Bone marrow (tissue), 2 donors: ENCODE data around the gene LGALS1.
A peak's percentile ranks its signal among the peaks of the same experiment; 100 is the strongest.
"Not testable (repeated sequence)": the region's sequence is repeated elsewhere in the genome, so short reads cannot be mapped to it uniquely, and the experiment has no call there.

Experiments
- DNase-seq, 2 donors: peaks; one replicate each; lab custom pipeline; 2025; lab: John Stamatoyannopoulos, UW

LGALS1 gene

DNA sequence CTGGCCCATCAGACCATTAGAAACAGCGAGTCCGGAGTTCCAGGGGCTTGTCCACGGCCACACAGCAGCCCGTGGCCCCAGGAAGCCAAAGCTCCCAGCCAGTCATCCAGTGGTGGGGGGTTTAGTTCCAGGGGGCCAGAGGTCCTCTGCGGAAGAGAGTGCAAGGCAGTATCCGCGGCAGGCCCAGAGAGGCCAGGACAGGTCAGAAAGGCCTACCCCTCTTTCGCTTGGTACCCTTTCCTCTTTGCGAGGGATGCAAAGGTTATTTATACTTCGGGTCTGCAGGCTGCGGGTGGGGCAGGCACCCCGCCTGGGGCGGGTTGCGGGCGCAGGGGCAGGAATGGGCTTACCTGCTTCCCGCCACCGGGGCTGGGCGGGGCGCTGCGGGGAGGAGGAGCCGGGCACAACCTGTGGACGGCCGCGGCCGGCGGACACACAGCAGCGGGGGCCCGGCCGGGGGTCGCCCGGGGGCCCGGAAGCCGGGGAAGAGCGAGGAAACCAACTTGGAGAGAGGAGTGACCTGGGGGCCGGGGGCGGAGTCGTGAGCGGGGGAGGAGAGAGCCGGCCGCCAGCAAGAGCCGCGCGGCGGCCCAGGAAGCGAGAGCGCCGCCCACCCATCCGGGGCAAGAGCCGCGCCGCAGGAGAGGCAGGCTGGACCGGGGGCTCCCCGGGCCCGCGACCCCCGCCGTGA is 36.2 kb upstream of the LGALS1 start, which contains the start of gene SH3BP1:
Gene SH3BP1 (plus strand): TSS at position 600 of the 691 bp plus-strand sequence. CDS start 119 bp downstream, outside the sequence.
- no peak for DNase-seq

DNA sequence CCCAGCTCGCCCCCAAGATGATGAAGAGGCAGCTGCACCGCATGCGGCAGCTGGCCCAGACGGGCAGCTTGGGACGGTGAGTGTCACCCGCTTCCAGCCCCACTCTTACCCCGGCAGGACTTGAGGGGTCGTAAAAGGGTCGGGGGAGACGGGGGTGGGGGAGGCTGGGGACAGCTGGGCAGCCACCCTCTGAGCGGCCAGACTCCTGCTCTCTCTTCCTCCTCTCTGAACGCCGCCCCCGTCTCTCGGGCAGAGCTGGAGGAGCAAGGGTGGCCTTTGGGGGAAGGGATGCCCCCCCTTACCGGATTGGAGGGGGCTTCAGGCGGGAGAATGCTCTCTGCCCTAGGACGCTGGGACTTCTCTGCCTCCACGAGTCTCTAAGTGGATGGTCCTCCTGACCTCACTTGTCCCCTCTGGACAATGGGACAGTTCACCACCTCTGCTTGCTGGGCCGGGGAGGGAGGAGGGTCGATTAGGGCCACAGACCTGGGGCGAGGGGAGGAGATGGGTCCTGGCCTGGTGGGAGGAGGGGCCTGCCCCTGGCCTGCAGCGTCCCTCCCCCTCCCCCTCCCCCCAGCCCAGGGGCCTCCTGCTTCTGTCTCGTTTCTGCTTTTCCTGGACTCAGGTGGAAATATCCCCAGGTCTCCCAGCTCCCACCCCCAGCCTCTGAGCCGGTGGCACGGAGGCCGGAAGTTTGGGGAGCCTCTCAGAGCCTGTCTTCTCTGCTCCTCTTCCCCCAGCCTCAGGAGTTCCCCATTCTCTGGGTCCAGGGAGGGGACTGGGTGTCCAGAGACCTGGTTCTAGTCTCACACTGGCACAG is 35.5 kb upstream of the LGALS1 start:
- DNase-seq, result peak in 1 of 2 donors; percentile 32

DNA sequence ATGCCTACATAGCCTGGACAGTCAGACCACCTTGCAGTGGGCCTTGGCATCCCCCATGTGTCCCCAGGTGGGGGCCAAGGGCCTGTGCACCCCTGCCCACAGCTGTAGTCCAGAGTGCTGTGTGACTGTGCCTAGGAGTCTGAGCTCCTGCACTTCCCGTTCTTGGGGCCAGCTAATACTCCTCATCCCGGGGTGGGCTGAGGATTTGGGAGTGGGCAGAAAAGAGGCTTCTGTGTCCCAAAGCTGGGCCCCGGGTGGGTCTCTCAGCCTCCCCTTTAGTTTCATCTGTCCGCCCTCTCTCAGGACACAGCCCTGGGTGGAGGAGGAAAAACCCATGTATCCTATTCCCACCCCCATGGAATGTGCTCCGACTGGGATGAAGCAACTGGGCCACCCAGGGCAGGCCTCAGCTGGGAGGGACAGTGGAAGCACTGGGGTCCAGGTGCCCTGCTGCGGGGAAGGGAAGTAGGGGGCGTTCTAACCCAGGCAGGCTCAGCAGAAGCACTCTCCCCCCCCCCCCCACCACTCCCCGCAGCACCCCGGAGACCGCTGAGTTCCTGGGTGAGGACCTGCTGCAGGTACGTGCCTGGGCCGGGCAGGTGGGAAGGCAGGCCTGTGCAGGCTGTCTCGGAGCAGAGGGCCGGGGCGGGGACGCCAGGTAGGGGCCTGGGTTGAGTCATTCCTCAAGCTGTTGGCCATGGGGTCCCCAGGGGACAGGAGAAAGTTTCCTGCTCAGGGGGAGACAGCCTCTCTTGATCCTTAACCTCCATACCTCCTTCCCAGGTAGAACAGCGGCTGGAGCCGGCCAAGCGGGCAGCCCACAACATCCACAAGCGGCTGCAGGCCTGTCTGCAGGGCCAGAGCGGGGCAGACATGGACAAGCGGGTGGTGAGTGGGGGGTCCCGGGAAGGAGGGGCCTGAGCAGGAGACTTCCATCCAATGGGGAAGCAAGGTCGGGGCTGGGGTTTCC is 34.6 kb upstream of the LGALS1 start:
- DNase-seq, result no peak

DNA sequence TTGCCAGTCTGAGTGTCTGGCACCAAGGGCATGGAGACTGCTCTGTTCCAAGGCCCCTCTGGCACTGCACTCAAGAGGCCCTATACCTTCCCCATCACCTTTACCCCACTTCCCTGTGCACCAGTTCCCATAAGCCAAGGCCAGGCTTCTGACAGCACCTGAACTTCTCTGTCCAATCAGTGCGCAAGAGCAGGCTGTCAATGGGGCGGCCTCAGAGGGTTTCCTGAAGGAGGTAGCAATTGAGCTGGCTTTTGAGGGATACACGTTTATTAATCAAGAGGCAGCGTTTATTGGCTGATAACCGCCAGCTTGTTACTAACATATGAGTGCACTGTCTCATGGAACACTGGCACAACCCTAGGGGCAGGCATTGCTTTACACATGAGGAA is 33.9 kb upstream of the LGALS1 start:
- DNase-seq, result no peak

DNA sequence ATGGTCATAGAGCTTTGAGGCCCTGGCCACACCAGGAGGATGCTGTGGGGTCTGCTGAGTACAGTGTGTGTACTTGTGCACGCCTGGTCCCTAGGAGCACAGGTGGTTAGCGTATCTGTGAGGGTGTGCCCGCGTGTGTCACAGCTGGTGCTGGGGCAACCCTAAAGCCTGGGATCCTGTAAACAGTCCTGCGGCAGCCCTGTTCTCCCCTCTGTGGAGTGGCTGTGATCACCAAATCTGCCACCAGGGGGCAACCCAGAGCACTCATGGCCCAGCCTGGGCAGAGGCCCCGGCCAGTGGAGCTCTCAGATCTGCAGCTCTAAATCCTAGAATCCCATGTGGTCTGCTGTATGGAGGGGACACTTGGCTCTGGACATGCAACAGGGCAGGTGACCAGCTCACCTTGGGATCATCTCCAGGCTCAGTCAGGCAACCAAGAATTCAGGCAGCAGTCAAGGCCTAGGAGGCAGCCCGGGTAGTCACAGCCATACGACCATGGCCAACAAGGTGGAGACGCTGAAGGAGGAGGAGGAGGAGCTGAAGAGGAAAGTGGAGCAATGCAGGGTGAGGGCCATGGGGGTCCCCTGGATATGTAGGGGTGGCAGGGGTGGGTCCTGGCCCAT is 32.1 kb upstream of the LGALS1 start:
- DNase-seq, result peak; percentile 59 to 61

DNA sequence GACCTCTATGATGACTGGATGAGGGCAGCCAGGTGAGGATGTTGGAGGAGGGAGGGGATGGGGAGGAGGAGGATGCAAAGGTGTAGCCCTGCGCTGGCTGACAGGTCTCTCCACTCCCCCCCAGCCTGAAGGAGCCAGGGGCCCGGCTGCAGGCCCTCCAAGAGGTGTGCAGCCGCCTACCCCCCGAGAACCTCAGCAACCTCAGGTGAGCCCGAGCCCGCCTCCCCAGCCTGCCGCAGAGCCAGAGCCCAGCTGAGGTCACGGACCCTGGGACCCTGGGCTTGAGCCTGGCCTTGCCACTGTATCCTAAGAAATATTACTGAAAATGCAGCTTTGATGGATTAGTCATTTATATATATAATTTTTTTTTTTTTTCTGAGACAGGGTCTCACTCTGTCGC is 28.1 kb upstream of the LGALS1 start:
- DNase-seq, result no peak

DNA sequence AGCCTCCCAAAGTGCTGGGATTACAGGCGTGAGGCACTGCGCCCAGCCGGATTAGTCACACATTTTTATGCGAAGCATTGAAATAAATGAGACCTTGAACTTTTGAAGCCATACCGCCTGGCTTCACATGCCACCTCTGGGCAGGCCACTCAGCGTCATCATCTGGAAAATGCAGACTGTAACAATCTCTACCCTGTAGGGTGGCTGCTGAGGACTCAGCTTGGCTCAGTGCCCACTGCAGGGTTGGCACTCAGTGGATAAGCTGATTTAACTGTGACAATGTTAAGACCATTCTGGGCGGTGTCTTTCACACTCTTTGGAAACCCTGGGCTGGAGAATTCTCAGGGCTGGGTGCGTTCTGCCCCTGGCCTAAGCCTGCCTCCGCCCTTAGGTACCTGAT is 27.5 kb upstream of the LGALS1 start:
- no peak for DNase-seq

DNA sequence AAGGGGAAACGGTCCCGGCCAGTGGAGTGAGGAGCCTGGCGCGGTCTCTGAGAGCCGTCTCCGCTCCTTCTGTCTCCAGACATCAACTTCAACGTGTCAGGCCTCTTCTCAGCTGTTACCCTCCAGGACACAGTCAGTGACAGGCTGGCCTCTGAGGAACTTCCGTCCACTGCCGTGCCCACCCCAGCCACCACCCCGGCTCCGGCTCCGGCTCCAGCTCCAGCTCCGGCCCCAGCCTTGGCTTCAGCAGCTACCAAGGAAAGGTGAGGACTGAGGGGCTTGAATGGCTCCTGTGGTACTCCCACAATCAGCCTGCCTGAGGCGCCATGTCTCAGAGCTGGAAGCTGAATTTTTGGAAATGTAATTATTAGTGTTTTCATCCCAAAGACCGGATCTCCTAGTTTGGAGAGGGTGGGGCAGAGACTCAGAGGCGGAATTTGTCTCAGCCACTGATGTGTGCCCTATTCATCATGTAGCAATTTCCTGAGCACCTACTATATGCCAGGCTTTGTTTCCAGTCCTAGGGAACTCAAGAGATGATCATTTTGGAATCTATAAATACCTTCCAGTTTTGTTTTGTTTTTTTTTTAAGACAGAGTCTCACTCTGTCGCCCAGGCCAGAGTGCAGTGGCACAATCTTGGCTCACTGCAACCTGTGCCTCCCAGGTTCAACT is 24.8 kb upstream of the LGALS1 start:
- DNase-seq, result no peak

DNA sequence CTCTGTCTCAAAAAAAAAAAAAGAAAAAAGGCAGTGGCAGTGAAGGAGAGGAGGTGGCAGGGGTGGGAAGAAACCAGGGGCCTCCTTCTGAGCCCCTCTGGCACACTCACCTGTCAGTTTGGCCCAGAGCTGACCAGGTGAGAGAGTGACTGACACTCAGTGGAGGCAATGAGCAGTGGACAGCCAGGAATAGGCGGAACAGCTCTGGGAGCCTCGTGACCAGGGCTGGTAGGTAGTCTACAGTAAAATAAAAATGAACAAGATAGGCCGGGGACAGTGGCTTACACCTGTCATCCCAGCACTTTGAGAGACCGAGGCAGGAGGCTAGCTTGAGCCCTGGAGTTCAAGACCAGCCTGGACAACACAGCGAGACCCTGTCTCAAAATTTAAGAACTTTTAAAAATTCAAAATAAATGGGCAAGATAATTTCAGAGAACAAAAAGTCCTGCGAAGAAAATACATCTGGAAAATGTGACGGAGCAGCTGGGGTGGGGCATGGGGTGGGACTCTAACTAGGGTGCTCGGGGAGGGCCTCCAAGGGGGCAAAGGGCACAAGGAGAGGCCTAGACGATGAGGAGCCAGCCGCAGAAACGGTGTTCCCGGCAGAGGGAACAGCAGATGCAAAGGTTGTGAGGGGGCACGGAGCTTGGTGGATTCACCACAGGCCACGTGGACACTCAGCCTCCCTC is 20.7 kb upstream of the LGALS1 start:
- DNase-seq, result no peak

DNA sequence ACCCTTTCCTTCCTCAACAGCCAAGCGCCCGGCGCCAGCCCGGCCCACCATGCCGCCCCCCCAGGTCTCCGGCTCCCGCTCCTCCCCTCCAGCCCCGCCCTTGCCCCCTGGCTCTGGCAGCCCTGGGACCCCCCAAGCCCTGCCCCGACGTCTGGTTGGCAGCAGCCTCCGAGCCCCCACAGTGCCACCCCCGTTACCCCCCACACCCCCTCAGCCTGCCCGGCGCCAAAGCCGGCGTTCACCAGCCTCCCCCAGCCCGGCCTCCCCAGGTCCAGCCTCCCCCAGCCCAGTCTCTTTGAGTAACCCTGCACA is 20.2 kb upstream of the LGALS1 start:
- DNase-seq, result no peak

DNA sequence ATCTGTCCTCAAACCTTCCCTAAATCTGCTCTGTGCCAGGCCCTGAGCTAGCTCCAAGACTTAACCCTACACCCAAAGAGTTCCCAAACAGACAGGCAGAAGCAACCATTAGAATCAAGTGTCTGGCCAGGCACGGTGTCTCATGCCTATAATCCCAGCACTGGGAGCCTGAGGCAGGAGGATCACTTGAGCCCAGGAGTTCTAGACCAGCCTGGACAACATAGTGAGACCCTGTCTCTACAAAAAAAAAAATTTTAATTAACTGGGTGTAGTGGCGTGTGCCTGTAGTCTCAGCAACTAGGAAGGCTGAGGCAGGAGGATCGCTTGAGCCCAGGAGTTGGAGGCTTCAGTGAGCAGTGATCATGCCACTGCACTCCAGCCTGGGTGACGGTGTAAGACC is 18.9 kb upstream of the LGALS1 start:
- not testable (repeated sequence) for DNase-seq

DNA sequence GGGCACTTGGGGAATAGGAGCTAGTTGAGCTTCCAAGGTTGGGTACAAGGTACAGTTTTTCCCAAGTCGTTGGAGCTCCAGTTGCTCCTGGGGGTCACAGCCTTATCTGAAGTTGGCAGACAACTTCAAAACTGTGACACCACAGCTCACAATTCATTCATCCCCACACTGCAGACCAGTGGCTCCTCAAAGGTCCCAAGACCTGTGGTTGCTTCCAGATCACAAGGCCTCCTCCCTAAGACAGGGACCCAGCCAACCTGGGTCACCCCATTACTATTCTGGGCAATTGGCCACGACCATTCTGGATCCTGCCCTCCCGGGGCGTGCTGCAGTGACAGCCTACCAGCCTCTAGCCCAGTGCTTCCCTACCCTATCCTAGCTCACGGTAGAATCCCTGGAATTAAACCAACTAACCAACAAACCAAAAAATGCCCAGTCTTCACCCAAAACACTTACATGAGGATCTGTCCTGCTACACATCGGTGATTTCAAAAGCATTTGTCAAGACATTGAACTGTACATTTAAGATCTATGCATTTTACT is 17.8 kb upstream of the LGALS1 start:
- no peak for DNase-seq

DNA sequence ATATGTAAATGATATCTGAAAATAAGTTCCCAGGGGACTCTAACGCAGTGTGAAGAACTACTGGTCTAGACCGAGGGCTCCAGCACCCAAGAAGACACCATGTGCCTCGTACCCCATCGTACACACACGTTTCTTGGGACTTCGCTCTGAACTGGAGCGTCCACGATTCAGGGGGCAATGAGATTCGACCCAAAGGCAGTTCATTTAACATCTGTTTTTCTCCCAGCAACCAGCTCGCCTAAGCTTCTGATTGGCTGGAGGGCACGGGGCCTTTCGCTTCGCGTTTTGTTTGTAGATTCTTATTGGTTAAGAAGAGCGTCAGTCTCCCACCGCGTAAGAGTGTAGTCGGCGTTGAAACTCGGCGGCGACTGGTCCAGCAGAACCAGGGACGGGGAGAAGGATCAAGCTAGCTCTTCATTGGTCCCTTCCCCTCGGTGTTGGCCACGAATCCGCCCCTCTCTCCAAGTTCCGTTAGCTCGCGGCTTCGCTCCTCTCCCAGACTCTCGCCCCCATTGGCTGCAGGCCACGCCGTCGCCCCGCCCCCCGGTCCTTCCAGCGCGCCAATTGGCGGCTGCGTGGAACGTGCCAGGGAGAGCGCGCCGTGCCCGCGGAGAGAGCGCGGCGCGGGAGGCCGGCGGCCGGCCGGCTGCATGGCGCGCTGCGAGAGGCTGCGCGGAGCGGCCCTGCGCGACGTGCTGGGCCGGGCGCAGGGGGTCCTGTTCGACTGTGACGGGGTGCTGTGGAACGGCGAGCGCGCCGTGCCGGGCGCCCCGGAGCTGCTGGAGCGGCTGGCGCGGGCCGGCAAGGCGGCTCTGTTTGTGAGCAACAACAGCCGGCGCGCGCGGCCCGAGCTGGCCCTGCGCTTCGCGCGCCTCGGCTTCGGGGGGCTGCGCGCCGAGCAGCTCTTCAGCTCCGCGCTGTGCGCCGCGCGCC is 17.0 kb upstream of the LGALS1 start, which contains the start of gene PDXP:
Gene PDXP (plus strand): TSS at position 591 of the 933 bp plus-strand sequence. CDS start 60 bp downstream, at position 651.
- peak; percentile 95 to 99 for DNase-seq

DNA sequence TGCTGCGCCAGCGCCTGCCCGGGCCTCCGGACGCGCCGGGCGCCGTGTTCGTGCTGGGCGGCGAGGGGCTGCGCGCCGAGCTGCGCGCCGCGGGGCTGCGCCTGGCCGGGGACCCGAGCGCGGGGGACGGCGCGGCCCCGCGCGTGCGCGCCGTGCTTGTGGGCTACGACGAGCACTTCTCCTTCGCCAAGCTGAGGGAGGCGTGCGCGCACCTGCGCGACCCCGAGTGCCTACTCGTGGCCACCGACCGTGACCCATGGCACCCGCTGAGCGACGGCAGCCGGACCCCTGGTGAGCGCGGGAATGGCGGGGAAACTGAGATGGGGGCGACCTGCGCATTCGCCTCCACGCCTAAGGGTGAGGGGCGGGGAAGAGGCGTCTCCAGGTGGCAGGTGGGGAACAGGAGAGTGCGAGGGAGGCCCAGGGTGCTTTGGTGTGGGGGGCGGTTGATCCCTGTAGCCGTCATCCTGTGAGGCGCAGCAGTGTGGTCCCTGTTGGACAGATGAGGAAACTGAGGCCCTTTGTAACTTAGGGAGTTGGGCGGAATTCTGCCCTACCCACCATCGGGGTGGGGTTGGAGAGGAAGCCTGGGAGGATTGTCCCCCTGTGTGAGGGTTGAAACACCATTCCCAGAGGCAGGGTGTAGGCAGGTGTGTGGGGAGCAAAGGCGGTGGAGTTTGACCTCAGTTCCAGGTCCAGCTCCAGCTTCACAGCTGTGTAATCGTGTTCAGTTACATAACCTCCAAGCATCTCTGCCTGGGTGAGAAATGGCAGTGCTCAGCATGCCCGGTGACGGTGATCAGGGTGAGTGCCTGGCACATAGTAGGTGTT is 16.2 kb upstream of the LGALS1 start:
- no peak for DNase-seq

DNA sequence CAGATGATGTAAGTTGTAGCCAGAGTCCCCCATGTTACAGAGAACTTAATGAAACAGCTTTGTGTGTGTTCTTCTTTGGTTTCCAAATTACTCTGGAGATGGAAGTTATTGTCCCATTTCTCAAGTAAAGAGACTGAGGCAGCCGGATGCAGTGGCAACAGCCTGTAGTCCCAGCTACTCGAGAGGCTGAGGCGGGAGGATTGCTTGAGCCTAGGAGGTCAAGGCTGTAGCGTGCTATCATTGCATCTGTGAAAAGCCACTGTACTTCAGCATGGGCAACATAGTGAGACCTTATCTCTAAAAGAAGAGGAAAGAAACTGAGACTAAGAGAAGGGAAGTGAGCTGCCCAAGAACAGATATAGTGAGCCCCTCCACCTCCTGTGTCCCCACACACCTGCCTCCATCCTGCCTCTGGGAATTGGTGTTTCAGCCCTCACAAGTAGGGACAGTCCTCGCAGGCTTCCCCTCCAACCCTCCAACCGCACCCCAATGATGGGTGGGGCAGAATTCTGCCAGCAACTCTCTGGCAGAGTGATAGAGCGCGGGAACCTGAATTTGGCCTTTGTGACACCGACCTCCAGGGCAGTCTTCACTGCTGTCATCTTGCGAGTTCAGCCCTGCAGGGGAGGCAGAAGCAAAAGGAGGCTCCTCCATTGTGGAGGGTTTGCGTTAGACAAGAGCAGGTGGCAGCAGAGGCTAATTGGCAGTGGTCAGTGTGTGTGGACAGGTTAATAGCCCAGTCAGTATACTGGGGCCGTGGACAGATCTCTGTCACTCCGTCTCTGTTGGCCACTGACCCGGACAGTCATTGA is 15.3 kb upstream of the LGALS1 start:
- DNase-seq, result no peak

DNA sequence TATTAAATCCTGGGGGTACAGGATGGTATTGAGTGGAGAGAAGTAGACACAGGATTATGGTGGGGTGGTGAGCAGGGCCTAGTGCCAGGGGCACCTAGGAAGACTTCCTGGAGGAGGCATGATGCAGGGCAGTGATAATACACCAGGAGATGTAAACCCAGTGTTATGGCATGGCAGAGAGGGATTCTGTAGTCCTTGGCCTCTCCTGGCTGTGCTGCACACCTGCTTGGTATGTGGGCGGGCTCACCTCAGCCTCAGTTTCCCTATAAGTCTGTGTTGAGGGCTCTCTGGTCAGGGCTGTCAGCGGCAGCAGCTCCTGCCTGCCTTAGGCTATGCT is 14.8 kb upstream of the LGALS1 start:
- no peak for DNase-seq

DNA sequence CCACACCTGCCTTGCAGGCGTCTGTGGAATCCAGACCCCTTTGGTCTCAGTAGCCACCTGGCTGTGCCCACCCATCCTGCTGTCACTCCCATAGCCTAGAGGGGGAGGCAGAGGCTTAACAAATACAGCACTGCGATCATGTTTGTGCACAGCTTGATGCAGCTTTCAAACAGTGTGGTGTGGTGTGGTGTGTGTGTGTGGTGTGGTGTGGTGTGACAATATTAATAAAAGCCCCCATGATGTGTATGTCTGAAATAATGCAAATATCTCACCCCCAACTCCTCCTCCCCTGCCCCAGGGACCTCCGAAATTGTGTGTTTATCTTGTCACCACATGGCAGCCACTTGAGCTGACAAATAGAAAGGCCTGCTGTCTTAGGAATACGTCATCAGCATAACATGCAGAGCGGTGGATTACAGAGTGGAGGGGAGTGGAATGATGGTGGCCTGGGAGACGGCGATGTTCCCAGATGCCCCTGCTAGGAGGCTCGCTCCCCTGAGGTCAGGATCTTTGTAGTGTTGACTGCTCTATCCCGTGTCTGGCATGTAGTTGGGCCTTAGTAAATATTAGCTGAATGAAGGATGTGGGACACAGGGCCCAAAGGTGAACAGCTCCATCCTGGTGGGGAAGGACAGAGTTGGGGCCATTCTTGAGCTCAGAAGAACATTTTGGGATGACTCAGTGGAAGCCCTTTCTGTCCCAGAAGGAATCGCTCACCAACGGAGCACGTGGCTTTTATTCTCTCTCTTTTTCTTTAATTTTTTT is 14.1 kb upstream of the LGALS1 start:
- peak in 1 of 2 donors; percentile 21 for DNase-seq
